Gastroesophageal sphincter (tissue), 3 donors: ENCODE results near the gene RASA4B.

ENCODE experiments used
- POLR2A ChIP-seq, 2 donors: fragments of 450-650 bp; IDR thresholded peaks; one replicate each; pipeline ENCODE4 v1.6.1; 2017; ENCODE audit warnings: antibody characterized with exemption in 2 of 2, mild to moderate bottlenecking in 2 of 2, moderate library complexity in 1 of 2
- POLR2AphosphoS5 ChIP-seq: sonication (generic); formaldehyde crosslinking; IDR thresholded peaks from one replicate; pipeline ENCODE4 v1.6.1; 2017; ENCODE audit warnings: antibody characterized with exemption
- TF ChIP-seq, protein P1 (sequence below), 4 experiments: fragments of 200-600 bp in 2 of 4; fragments of 450-650 bp in 2 of 4; sonication (generic) in 1 of 4; IDR thresholded peaks; one replicate each; pipeline ENCODE4 v1.5.1; 2017 to 2019; ENCODE audit warnings: antibody characterized with exemption in 4 of 4, mild to moderate bottlenecking in 2 of 4, moderate library complexity in 2 of 4

DNA sequence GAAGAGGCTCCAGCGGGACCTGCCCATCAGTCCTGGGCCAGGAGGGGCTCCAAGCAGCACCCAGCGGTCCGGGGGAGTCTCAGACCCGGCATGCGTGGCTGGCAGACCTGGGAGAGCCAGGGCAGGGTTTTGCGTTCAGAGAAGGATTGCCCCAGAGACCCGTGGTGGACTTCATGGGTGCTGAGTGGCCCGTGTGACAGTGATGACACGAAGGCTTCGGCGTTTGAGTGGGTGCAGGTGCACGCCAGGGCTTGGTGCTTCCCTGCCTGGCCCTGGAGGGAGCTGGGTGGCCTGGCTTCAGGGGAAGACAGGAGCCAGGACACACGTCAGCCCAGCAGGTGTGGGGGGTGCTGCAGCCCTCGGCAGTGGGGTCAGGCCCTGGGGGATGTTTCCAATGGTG lies 70.3 kb downstream of the RASA4B start:
- TF ChIP-seq, protein P1, sequence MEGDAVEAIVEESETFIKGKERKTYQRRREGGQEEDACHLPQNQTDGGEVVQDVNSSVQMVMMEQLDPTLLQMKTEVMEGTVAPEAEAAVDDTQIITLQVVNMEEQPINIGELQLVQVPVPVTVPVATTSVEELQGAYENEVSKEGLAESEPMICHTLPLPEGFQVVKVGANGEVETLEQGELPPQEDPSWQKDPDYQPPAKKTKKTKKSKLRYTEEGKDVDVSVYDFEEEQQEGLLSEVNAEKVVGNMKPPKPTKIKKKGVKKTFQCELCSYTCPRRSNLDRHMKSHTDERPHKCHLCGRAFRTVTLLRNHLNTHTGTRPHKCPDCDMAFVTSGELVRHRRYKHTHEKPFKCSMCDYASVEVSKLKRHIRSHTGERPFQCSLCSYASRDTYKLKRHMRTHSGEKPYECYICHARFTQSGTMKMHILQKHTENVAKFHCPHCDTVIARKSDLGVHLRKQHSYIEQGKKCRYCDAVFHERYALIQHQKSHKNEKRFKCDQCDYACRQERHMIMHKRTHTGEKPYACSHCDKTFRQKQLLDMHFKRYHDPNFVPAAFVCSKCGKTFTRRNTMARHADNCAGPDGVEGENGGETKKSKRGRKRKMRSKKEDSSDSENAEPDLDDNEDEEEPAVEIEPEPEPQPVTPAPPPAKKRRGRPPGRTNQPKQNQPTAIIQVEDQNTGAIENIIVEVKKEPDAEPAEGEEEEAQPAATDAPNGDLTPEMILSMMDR (IDR thresholded peaks at IDR 0.05): no peak
- TF ChIP-seq POLR2A (IDR thresholded peaks at IDR 0.05): no peak
- no peak for TF ChIP-seq POLR2AphosphoS5
